Measurements from ENCODE around the gene C6orf47.

Gene C6orf47

GRCh38 chr6:31706599-31706998, 46.0 kb upstream of the C6orf47 start, which contains the start of gene LY6G6F:
TSS of gene LY6G6F (plus strand) at chr6:31706866. CDS start at chr6:31706907, 41 bp downstream.
- H3K4me3 ChIP-seq (ENCODE audit: low read length), result no peak within 1 kb of the TSS
- no peak within 1 kb of the TSS for H3K4me2 ChIP-seq (ENCODE audit: low read length)
- H3K27me3 ChIP-seq (ENCODE audit: low read depth, low read length), result no peaks in the 10 kb centered on the region
- no peaks in the 10 kb centered on the region for H3K36me3 ChIP-seq (replicated peaks; ENCODE audit: low read depth, low read length)
- H3K9me3 ChIP-seq (ENCODE audit: insufficient read depth, low read length), result no peaks in the 10 kb centered on the region
- H3K27ac ChIP-seq (ENCODE audit: low read length), result no peak within 1 kb of the TSS
- peaks cover 14% of the 10 kb centered on the region for H3K79me2 ChIP-seq (ENCODE audit: low read length)
- no peaks in the 10 kb centered on the region for H4K20me1 ChIP-seq (ENCODE audit: insufficient read depth, low read length)
- peaks cover 17% of the 10 kb centered on the region for H3K4me1 ChIP-seq (ENCODE audit: low read length)
- TF ChIP-seq EZH2phosphoT487 (IDR thresholded peaks at IDR 0.05; ENCODE audit: low read depth), result no peak
- no peak for TF ChIP-seq CTCF (IDR thresholded peaks at IDR 0.05; ENCODE audit: low read depth, low read length)
- H3K9ac ChIP-seq (ENCODE audit: low read length), result no peak within 1 kb of the TSS
- H2AFZ ChIP-seq (ENCODE audit: low read depth, low read length), result no peak within 1 kb of the TSS

GRCh38 chr6:31705931-31706330, 45.4 kb upstream of the C6orf47 start:
- H4K20me1 ChIP-seq (ENCODE audit: insufficient read depth, low read length), result no peaks in the 10 kb centered on the region
- no peak for TF ChIP-seq EZH2phosphoT487 (IDR thresholded peaks at IDR 0.05; ENCODE audit: low read depth)
- no peak for TF ChIP-seq CTCF (IDR thresholded peaks at IDR 0.05; ENCODE audit: low read depth, low read length)
- no peaks in the 10 kb centered on the region for H3K9me3 ChIP-seq (ENCODE audit: insufficient read depth, low read length)
- peaks cover 18% of the 10 kb centered on the region for H3K79me2 ChIP-seq (ENCODE audit: low read length)
- H3K4me3 ChIP-seq (ENCODE audit: low read length), result no peak overlapping the region
- no peaks in the 10 kb centered on the region for H3K27me3 ChIP-seq (ENCODE audit: low read depth, low read length)
- H3K27ac ChIP-seq (ENCODE audit: low read length), result no peak overlapping the region
- peaks cover 18% of the 10 kb centered on the region for H3K4me1 ChIP-seq (ENCODE audit: low read length)
- H3K36me3 ChIP-seq (replicated peaks; ENCODE audit: low read depth, low read length), result no peaks in the 10 kb centered on the region
- no peak overlapping the region for H2AFZ ChIP-seq (ENCODE audit: low read depth, low read length)
- H3K9ac ChIP-seq (ENCODE audit: low read length), result no peak overlapping the region
- no peak overlapping the region for H3K4me2 ChIP-seq (ENCODE audit: low read length)

GRCh38 chr6:31702819-31703716, 42.5 kb upstream of the C6orf47 start, which contains the start of gene ABHD16A:
TSS of gene ABHD16A (minus strand) at chr6:31703324. CDS start at chr6:31703281, 43 bp downstream.
- H3K79me2 ChIP-seq (ENCODE audit: low read length), result peaks cover 18% of the 10 kb centered on the region
- H3K4me1 ChIP-seq (ENCODE audit: low read length), result peaks cover 12% of the 10 kb centered on the region
- peak within 1 kb of the TSS; percentile 76 for H2AFZ ChIP-seq (ENCODE audit: low read depth, low read length)
- H4K20me1 ChIP-seq (ENCODE audit: insufficient read depth, low read length), result no peaks in the 10 kb centered on the region
- no peaks in the 10 kb centered on the region for H3K9me3 ChIP-seq (ENCODE audit: insufficient read depth, low read length)
- peak within 1 kb of the TSS; percentile 96 for H3K4me3 ChIP-seq (ENCODE audit: low read length)
- H3K4me2 ChIP-seq (ENCODE audit: low read length), result peak within 1 kb of the TSS; percentile 100
- TF ChIP-seq CTCF (IDR thresholded peaks at IDR 0.05; ENCODE audit: low read depth, low read length) (no peak), EZH2phosphoT487 (IDR thresholded peaks at IDR 0.05; ENCODE audit: low read depth) (no peak)
- H3K27me3 ChIP-seq (ENCODE audit: low read depth, low read length), result no peaks in the 10 kb centered on the region
- H3K9ac ChIP-seq (ENCODE audit: low read length), result peak within 1 kb of the TSS; percentile 86
- no peaks in the 10 kb centered on the region for H3K36me3 ChIP-seq (replicated peaks; ENCODE audit: low read depth, low read length)
- peak within 1 kb of the TSS; percentile 69 for H3K27ac ChIP-seq (ENCODE audit: low read length)

GRCh38 chr6:31702405-31702818, 41.8 kb upstream of the C6orf47 start:
- TF ChIP-seq EZH2phosphoT487 (IDR thresholded peaks at IDR 0.05; ENCODE audit: low read depth), result no peak
- TF ChIP-seq CTCF (IDR thresholded peaks at IDR 0.05; ENCODE audit: low read depth, low read length), result no peak
- Histone ChIP-seq H4K20me1 (ENCODE audit: insufficient read depth, low read length) (no peaks in the 10 kb centered on the region), H2AFZ (ENCODE audit: low read depth, low read length) (no peak overlapping the region), H3K4me3 (ENCODE audit: low read length) (peak overlapping the region; percentile 96), H3K9me3 (ENCODE audit: insufficient read depth, low read length) (no peaks in the 10 kb centered on the region), H3K79me2 (ENCODE audit: low read length) (peaks cover 18% of the 10 kb centered on the region), H3K4me1 (ENCODE audit: low read length) (peaks cover 12% of the 10 kb centered on the region), H3K4me2 (ENCODE audit: low read length) (peak overlapping the region; percentile 100), H3K27ac (ENCODE audit: low read length) (no peak overlapping the region), H3K9ac (ENCODE audit: low read length) (peak overlapping the region; percentile 86), H3K36me3 (replicated peaks; ENCODE audit: low read depth, low read length) (no peaks in the 10 kb centered on the region), H3K27me3 (ENCODE audit: low read depth, low read length) (no peaks in the 10 kb centered on the region)
